Breast epithelium (tissue), 4 donors: ENCODE data around the gene PARP12. TPM values are rescaled to one million over a fixed set of nuclear protein-coding genes. Genes with fewer than 3 reads are reported as not detected.

Source experiments
- DNase-seq, 2 donors: peaks; one replicate each; pipeline ENCODE4 v3.0.0-alpha.2; 2019; ENCODE audit warnings: low spot score in 2 of 2
- H3K27ac ChIP-seq, 2 donors: fragments of 200-600 bp; sonication (generic) in 1 of 2; one replicate each; pipeline ENCODE4 v1.5.1; 2016 to 2019; ENCODE audit warnings: mild to moderate bottlenecking in 1 of 2
- H3K27me3 ChIP-seq, 2 donors: fragments of 200-600 bp; sonication (generic) in 1 of 2; one replicate each; pipeline versions ENCODE4 v1.5.1 to v1.6.0; 2017 to 2019; ENCODE audit warnings: control low read depth in 1 of 2, mild to moderate bottlenecking in 1 of 2
- H3K36me3 ChIP-seq: fragments of 200-600 bp; one replicate; pipeline ENCODE4 v1.5.1; 2019
- H3K4me1 ChIP-seq, 2 donors: fragments of 200-600 bp; sonication (generic); one replicate each; pipeline ENCODE4 v1.5.1; 2016 to 2019; ENCODE audit warnings: control low read depth in 1 of 2
- H3K4me3 ChIP-seq, 3 donors: fragments of 200-600 bp; sonication (generic); 1 replicate in 2 of 3; 2 replicates in 1 of 3; pipeline ENCODE4 v1.5.1; 2016 to 2019; ENCODE audit warnings: mild to moderate bottlenecking in 3 of 3, moderate library complexity in 2 of 3
- H3K9me3 ChIP-seq, 2 donors: fragments of 200-600 bp; sonication (generic) in 1 of 2; one replicate each; pipeline ENCODE4 v1.5.1; 2016 to 2019; ENCODE audit warnings: control low read depth in 1 of 2
- CTCF ChIP-seq, 3 donors: fragments of 450-650 bp; IDR thresholded peaks; one replicate each; pipeline ENCODE4 v1.5.1; 2016 to 2017; ENCODE audit warnings: antibody characterized with exemption in 3 of 3, mild to moderate bottlenecking in 3 of 3, moderate library complexity in 3 of 3
- POLR2A ChIP-seq: fragments of 450-650 bp; IDR thresholded peaks from one replicate; pipeline ENCODE4 v1.6.1; 2016; ENCODE audit warnings: antibody characterized with exemption, mild to moderate bottlenecking, moderate library complexity
- POLR2AphosphoS5 ChIP-seq, 3 donors: sonication (generic); formaldehyde crosslinking; IDR thresholded peaks; one replicate each; pipeline ENCODE4 v1.6.1; 2017; ENCODE audit warnings: antibody characterized with exemption in 3 of 3
- intact Hi-C: fragments of 100-400 bp; cut with DNase I; formaldehyde crosslinking; loops from one replicate; pipeline ENCODE4 v1.15.1; 2023; ENCODE audit warnings: low total_unique reads
- total RNA-seq, 3 donors: library from RNA; depleted of rRNA; stranded (reverse); fragments of >200 nt; gene quantifications; one replicate each; pipeline ENCODE4 v1.1.0, GENCODE V29; 2016

The PARP12 gene
- total RNA-seq, 3 donors from 2014 or later = 24.8 to 44.9 (median 40.6) TPM

- H3K4me1 ChIP-seq = no peaks in the 10 kb centered on the region
- intact Hi-C loops = no loop called here
Observed at GRCh38 chr7:140000666-140001268, 62.0 kb downstream of the PARP12 start.

GRCh38 chr7:139999516-139999915 is 63.2 kb downstream of the PARP12 start:
- Histone ChIP-seq H3K27ac (no peak overlapping the region), H3K36me3 (no peaks in the 10 kb centered on the region), H3K9me3 (no peaks in the 10 kb centered on the region), H3K4me1 (no peaks in the 10 kb centered on the region), H3K4me3 (no peak overlapping the region), H3K27me3 (no peaks in the 10 kb centered on the region)
- intact Hi-C loops = no loop called here
- no peak for DNase-seq
- no peak for TF ChIP-seq POLR2A
- no peak for TF ChIP-seq POLR2AphosphoS5 (IDR thresholded peaks at IDR 0.05)
- no peak for TF ChIP-seq CTCF (IDR thresholded peaks at IDR 0.05)

More at GRCh38 chr7:140000666-140001268, 62.0 kb downstream of the PARP12 start:
- DNase-seq = no peak
- Histone ChIP-seq H3K36me3 (no peaks in the 10 kb centered on the region), H3K27ac (no peak overlapping the region), H3K9me3 (no peaks in the 10 kb centered on the region), H3K27me3 (no peaks in the 10 kb centered on the region), H3K4me3 (no peak overlapping the region)
- no peak for TF ChIP-seq CTCF (IDR thresholded peaks at IDR 0.05)
- no peak for TF ChIP-seq POLR2AphosphoS5 (IDR thresholded peaks at IDR 0.05)
- no peak for TF ChIP-seq POLR2A

- DNase-seq = no peak
- no peaks in the 10 kb centered on the region for H3K27me3 ChIP-seq
- H3K4me3 ChIP-seq = no peak overlapping the region
- no peaks in the 10 kb centered on the region for H3K36me3 ChIP-seq
- intact Hi-C loops = no loop called here
- H3K4me1 ChIP-seq = no peaks in the 10 kb centered on the region
- no peaks in the 10 kb centered on the region for H3K9me3 ChIP-seq
- TF ChIP-seq POLR2AphosphoS5 (IDR thresholded peaks at IDR 0.05) (no peak), POLR2A (no peak), CTCF (IDR thresholded peaks at IDR 0.05) (no peak)
- no peak overlapping the region for H3K27ac ChIP-seq
Observed at GRCh38 chr7:139998572-139998971, 64.2 kb downstream of the PARP12 start.

GRCh38 chr7:139995017-139995915 is 67.5 kb downstream of the PARP12 start:
- Histone ChIP-seq H3K27ac (no peak overlapping the region), H3K27me3 (no peaks in the 10 kb centered on the region), H3K9me3 (no peaks in the 10 kb centered on the region), H3K4me1 (no peaks in the 10 kb centered on the region), H3K4me3 (no peak overlapping the region), H3K36me3 (no peaks in the 10 kb centered on the region)
- DNase-seq = no peak
- intact Hi-C loops = no loop called here
- TF ChIP-seq CTCF (IDR thresholded peaks at IDR 0.05) = no peak
- TF ChIP-seq POLR2A = no peak
- TF ChIP-seq POLR2AphosphoS5 (IDR thresholded peaks at IDR 0.05) = no peak

GRCh38 chr7:139994356-139994755 is 68.4 kb downstream of the PARP12 start:
- intact Hi-C loops = no loop called here
- H3K27ac ChIP-seq = no peak overlapping the region
- no peaks in the 10 kb centered on the region for H3K9me3 ChIP-seq

More at GRCh38 chr7:139994356-139994755, 68.4 kb downstream of the PARP12 start:
- no peaks in the 10 kb centered on the region for H3K27me3 ChIP-seq
- no peaks in the 10 kb centered on the region for H3K4me1 ChIP-seq
- H3K36me3 ChIP-seq = no peaks in the 10 kb centered on the region
- no peak for DNase-seq
- H3K4me3 ChIP-seq = no peak overlapping the region
- TF ChIP-seq POLR2AphosphoS5 (IDR thresholded peaks at IDR 0.05) = no peak
- no peak for TF ChIP-seq CTCF (IDR thresholded peaks at IDR 0.05)
- no peak for TF ChIP-seq POLR2A
